IPS-18c (cell line): Measurements from ENCODE around the gene WWOX.

Source experiments
- H3K4me3 ChIP-seq: 2 replicates; pipeline ENCODE4 v1.7.0; 2013; ENCODE audit warnings: low read depth, mild to moderate bottlenecking, low read length, moderate library complexity; ENCODE audit not compliant: insufficient read depth
- H3K9me3 ChIP-seq: one replicate; pipeline ENCODE4 v1.6.1; 2013; ENCODE audit warnings: mild to moderate bottlenecking, low read length, moderate library complexity; ENCODE audit not compliant: control insufficient read depth, insufficient read depth

The WWOX gene

DNA sequence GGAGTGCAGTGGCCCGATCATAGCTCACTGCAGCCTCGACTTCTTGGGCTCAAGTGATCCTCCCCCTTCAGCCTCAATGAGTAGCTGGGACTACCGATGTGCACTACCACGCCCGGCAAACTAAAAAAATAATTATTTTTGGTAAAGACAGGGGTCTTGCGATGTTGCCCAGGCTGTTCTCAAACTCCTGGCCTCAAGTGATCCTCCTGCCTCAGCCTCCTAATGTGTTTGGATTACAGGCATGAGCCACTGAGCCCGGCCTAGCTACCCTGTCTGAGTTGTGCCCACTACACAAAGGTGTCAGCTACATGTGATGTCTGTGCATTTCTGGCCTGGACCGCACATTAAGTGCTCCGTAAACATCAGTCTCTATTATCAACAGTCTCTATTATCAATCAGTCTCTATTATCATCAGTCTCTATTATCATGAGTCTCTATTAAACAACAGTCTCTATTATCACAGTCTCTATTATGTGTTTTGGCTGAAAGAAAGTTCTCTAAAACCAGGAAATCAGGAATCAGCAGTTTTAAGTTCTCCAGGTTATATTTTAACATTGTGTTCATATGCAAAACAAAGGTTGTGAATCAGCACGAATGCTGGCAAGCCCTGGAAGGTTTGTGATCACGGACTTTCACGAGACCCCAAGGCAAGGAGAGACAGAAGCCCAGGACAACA is 721 bp upstream of the WWOX start:
- Histone ChIP-seq H3K9me3 (peaks cover 7% of the 10 kb centered on the region), H3K4me3 (peak overlapping the region; percentile 97; the same call in 1 of the 2 replicates)

DNA sequence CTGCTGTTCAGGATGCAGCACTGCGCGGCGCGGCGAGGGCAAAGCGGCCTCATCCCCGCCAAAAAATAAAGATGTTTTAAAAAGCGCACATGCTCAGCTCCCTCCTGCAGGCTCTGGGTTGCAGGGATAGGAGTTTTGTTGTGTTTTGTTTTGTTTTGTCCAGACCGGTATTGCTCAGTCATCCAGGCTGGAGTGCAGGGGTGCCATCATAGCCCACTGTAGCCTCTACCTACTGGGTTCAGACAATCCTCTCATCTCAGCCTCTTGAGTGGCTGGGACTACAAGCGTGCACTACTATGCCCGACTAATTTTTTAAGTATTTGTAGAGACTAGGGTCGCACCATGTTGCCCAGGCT is 636 bp downstream of the WWOX start:
- Histone ChIP-seq H3K4me3 (peak overlapping the region; percentile 97), H3K9me3 (peaks cover 3% of the 10 kb centered on the region)

DNA sequence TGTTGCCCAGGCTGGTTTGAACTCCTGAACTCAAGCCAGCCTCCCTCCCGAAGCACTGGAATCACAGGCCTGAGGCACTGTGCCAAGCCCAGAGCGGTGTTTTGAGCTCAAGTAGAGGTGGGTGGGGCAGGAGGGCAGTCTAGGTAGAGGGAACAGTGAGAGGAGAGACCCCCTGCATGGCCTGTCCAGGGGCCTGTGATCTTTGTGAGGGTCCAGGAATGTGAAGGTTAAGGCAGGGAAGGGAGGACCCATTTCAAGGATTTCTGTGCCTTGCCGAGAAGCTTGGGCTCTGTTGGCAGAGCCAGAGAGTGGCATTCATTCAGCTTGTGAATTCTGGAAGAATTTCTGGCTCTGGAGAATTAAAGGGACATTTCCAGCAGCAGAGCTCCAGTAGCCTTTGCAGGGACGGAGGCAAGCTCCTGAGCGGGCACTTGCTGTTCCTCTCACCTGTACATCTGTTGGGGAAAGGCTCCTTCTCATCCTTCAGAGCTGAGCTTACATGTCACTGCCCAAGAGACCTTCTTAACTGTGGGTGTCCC is 2.7 kb downstream of the WWOX start:
- H3K9me3 ChIP-seq: peaks cover 3% of the 10 kb centered on the region
- no peak overlapping the region; the same call in 1 of the 2 replicates for H3K4me3 ChIP-seq

DNA sequence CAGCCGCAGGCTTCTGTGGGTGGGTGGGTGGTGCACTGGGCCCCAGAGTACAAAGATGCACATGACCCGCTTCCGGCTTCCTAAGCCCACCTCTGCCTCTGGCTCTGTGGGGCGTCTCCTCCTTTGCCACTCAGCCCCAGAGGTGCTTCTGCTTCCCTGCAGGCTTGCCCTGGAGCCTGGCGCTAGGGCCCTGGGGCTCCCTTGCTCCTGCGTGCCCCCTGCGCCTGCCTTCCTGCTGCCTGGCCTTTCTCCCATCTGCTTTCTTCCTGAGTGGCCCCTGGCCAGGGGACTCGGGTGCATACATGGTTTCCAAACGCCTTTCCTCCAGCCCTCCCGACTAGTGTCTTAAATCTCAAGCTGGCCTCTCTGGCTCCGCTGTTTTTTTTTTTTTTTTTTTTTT is 3.4 kb downstream of the WWOX start:
- Histone ChIP-seq H3K9me3 (peaks cover 3% of the 10 kb centered on the region), H3K4me3 (no peak overlapping the region)

DNA sequence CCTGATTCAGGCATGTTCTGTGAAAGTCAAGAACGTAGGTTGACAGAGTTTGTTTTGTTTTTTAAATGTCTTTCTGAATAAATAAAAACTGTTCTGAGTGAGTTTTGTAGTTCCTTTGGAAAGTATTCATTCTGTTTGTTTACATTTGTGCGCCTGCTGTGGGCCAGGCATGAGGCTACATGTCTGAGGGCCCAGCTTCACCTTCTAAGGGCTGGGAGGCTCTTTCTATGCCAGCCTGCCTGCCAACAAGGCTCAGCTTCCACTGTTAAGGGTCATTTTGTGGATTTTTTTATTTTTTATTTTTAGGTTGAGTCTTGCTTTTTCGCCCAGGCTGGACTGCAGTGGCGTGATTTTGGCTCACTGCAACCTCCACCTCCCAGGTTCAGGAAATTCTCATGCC is 6.1 kb downstream of the WWOX start:
- Histone ChIP-seq H3K4me3 (no peak overlapping the region), H3K9me3 (no peaks in the 10 kb centered on the region)

DNA sequence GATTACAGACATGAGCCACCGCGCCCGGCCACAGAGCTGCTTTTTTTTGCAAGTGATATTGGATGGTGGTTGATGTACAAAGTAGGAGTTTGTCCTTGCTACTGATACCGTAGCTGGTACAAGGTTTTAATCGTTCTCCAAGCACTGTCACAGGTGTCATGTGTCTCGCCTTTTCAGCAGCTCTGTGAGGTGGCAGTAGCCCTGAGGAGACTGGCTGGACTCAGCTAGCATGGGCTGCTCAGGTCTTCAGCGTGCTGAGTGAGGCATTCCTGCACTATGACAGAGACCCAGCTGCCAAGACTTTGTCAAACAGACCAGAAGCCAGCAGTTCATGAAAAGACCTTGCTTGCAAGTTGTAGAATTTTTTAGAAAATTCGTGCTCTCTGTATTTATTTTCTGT is 7.2 kb downstream of the WWOX start:
- no peaks in the 10 kb centered on the region for H3K9me3 ChIP-seq
- H3K4me3 ChIP-seq: no peak overlapping the region

DNA sequence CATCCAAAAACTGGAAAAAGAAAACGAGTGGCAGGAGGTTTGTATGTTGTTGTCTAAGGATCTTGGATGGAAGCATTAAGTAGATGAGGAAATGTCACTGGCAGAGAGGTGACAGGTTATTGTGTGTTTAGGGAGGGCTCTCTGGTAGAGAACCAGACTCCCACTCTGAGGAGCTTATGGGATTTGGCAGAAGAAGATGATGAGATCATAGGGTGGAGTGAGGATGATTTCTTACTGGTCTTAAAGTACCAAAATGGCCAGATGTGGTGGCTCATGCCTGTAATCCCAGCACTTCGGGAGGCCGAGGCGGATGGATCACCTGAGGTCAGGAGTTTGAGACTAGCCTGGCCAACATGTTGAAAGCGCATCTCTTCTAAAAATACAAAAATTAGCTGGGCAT is 9.0 kb downstream of the WWOX start:
- Histone ChIP-seq H3K4me3 (no peak overlapping the region), H3K9me3 (no peaks in the 10 kb centered on the region)

DNA sequence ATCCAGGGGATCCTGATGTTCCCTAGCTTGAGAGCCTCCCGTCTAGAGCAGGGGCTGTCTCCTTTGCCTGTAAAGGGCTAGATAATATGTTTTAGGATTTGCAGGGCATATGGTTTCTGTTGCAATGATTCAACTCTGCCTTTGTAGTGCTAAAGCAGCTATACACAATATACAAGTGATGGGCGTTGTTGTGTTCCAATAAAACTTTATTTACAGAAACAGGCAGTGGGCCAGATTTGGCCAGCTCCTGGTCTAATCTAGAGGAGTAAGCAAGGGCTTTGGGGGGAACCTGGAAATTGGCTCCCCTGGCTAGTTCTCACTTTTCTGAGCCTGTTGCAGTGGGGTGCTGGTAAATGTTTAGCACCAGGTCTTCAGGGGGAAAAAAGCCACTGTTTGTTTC is 13.8 kb downstream of the WWOX start:
- no peaks in the 10 kb centered on the region for H3K9me3 ChIP-seq
- no peak overlapping the region for H3K4me3 ChIP-seq

DNA sequence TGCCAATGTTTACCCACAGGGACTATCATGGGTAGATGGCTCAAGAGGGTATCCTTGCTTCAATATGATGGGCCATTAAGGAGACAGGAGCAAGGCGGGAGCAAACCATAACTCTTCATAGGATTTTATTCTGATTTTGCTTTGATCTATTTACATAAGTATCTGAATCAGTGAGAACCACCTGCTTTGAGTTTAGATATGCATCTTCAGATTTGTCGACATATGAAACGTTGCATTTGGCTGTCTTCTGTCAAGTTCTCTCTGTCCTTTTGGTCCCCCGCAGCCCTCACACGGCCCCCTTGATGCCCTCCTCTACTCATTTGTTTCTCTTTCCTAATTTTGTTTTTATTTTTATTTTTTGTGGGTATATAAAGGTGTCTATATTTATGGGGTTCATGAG is 16.2 kb downstream of the WWOX start:
- H3K4me3 ChIP-seq: no peak overlapping the region
- H3K9me3 ChIP-seq: no peaks in the 10 kb centered on the region

DNA sequence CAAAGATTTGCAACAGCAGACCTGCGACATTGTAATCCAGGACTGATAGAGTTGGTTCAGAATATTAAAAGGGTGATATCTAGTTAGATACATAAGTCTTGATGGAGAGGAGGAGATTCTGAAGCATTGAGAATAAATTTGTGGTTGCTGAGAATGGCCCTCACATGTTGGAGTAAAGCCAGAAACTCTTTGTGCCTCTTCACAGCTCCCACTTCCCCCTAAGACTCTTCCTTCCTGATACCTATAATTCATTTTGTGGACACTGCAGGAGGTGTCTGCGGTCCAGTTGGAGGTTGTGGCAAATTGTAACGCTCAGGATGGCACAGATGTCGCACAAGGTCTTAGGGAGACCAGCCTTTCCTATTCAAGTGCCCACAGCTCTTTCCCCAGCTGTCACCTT is 17.5 kb downstream of the WWOX start:
- Histone ChIP-seq H3K4me3 (no peak overlapping the region), H3K9me3 (peaks cover 3% of the 10 kb centered on the region)

DNA sequence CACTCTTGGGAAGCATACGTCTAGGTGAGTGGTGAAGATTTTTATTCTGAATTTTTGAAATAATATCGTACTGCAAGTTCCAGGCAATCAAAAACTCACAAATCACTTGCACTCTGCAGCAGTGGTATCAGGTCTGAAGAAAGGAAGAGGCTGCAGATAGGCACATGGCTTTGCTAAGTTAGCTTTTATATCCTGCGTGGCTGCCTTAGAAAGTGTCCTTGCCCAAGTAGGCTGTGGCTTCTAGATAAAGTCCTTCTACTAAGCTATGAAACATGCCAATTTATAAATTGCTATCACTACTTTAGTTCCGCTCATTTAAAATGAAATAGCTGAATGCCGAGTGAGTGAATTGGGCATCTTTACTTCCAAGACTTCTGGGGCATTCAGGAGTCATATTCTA is 17.9 kb downstream of the WWOX start:
- H3K4me3 ChIP-seq: no peak overlapping the region

DNA sequence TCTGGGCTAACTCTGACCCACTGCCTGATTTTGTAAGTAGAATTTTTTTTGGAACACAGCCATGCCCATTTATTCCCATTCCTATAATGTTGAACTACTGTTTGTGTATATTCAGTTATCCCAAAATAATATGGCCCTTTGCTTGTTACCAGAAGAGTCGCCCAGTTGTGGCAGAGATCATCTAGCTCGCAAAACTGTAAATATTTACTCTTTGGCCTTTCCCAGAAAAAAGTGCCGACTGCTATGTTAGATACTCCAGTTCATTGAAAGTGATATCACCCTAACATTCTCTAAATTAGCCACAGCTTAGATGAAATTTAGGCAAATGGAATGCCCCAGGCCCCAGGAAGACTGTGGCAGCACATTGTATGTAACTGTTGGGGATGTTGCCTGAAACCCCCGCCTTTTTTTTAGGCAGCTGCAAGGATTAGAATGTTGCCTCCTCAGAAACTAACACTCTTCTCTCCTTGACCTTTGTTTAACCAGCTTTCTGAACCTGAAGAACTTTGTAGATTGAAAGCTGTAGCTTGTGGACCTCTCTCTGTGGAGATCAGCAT is 19.1 kb downstream of the WWOX start:
- Histone ChIP-seq H3K9me3 (peaks cover 3% of the 10 kb centered on the region), H3K4me3 (no peak overlapping the region)

More for the DNA sequence above, 17.9 kb downstream of the WWOX start:
- peaks cover 3% of the 10 kb centered on the region for H3K9me3 ChIP-seq

DNA sequence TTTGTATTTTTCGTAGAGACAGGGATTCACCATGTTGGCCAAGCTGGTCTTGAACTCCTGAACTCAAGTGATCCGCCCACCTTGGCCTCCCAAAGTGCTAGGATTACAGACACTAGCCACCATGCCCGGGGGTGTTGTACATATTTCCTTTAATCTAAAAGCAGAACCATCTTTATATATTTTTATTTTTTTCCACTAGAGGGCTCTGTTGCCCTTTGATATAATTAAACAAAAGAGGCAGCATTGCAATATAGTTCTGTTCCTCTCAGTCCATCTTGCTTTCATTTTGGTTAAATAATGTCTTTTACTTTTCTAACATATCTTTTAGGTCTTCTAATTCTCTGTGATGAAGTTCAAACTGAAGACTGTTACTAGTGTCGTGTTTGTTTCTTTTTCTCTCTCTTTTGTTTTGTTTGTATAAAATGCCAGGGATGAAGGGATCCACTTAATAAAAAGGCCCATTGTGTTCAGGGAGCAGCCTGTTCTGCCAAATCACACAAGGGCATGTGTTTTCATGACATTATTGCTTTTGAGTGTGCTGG is 23.4 kb downstream of the WWOX start:
- peaks cover 3% of the 10 kb centered on the region for H3K9me3 ChIP-seq
- H3K4me3 ChIP-seq: no peak overlapping the region

DNA sequence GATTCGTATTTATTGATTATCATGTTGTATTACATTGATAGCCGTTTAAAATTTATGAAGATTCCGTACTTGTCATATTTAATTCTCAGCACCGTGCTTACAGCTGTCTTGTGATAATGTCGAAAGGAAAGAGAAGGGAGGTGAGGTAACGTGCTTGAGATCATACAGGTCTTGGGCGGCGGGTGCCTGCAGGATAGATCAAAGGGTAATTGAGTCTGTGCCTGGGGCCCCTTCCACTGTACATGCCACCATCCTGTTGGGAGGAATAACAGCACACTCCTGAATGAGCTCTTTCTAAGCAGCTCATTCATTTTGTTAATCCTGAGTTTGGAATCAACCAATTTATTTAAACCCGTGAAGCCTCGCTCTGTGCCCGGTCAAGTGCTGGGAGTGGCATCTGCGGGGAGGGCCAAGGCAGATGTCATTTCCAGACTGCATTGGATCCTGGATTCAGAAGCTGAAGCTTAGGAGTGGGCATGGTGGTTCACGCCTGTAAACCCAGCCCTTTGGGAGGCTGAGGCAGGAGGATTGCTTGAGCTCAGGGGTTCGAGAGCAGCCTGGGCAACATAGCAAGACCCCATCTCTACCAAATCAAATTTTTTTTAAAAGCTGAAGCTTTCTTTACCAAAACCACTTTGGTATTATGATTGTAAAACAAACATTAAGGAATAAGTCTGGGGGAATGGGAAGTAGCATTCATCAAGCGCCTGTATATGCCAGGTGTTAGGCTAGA is 25.8 kb downstream of the WWOX start:
- peaks cover 3% of the 10 kb centered on the region for H3K9me3 ChIP-seq

DNA sequence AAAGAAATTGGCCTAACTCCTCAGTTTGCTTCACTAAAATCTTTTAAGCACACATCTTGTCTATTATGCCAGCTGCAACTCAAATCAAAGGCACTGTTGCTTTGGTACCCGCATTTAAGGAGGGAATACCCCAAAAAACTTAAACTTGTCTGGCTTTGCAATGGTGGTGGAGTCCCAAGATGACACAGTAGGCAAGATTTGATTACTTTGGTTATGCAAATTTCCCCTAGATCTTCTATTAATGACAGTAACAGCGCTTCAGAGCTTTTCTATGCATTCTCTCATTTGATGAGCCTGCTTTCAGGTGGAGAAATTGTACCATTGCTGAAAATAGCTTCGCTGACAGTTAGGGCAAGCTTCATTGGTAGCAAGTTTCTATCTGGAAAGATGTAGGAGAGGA is 27.2 kb downstream of the WWOX start:
- peaks cover under 1% of the 10 kb centered on the region for H3K9me3 ChIP-seq

More for the DNA sequence above, 25.8 kb downstream of the WWOX start:
- no peak overlapping the region for H3K4me3 ChIP-seq

DNA sequence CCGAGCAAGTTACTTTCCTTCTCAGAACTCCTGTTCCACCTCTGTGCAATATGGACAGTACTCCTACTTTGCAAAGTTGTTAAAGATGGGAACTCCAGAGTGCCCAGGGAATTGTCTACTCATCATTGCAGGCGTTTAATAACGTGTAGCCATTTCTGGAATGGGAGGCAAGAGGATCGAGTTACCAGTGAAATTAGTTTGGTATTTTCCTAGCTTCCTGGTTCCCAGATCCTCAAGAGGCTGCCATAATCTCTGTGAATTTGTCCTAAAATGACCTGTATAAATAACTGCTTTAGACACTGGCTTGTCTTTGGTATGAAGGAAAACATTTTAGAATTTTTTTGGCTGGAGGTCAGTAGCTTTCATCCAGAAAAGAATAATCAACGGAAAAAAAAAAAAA is 27.7 kb downstream of the WWOX start:
- no peaks in the 10 kb centered on the region for H3K9me3 ChIP-seq
- no peak overlapping the region for H3K4me3 ChIP-seq

More for the DNA sequence above, 27.2 kb downstream of the WWOX start:
- no peak overlapping the region for H3K4me3 ChIP-seq

DNA sequence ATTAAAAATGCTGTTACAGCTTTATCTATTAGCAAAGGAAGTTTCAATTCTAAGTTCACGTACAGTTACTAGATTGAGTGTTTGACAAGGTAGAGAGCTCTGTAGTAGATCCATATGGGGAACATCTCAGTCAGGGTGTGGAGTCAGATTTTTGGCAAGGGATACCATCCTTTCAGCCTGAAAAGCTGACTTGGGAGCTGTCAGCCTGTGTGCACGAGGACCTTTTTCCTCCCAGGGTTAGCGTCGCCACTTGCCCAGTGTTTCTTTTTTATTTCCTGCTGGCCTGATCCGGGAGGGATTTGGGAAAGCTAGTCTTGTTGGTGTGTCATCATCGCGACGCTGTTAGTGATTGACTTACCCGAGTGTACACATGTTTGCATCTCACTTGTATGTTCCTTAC is 29.5 kb downstream of the WWOX start:
- no peak overlapping the region for H3K4me3 ChIP-seq
- no peaks in the 10 kb centered on the region for H3K9me3 ChIP-seq

DNA sequence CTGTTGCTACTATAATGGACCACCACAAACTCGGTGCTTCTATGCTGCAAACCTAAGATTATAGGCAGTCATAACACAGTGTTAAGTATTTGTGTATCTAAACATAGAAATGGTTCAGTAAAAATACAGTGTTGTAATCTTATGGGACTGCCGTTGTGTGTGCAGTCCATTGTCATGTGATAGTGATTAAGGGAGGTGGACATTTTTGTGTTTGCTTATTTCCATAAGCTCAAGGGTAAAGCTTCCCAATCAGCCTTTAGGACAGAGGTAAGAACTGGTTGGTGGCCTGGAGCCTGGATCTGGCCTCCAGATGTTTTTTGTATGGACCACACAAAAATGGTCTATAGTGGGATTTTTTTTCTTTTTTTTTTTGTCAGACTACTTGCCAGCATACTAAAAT is 29.9 kb downstream of the WWOX start:
- H3K4me3 ChIP-seq: no peak overlapping the region

More for the DNA sequence above, 29.9 kb downstream of the WWOX start:
- H3K9me3 ChIP-seq: no peaks in the 10 kb centered on the region
